H1 (cell line): Measurements from ENCODE around the gene SNRK.

Source experiments
- BRCA1 ChIP-seq: IDR thresholded peaks from 2 replicates; pipeline ENCODE4 v1.6.1; 2012; ENCODE audit warnings: low read depth, low read length, improper control_type of control experiment
- CEBPB ChIP-seq: IDR thresholded peaks from 2 replicates; pipeline ENCODE4 v1.6.1; 2012; ENCODE audit warnings: low read depth, low read length
- CHD1 ChIP-seq: IDR thresholded peaks from 2 replicates; pipeline ENCODE4 v1.6.1; 2012; ENCODE audit warnings: low read depth, low read length, improper control_type of control experiment
- CTCF ChIP-seq, 3 experiments: IDR thresholded peaks; 1 replicate in 2 of 3; 2 replicates in 1 of 3; pipeline versions ENCODE4 v1.5.1 to v1.6.1; 2011; ENCODE audit warnings: low read length in 3 of 3, mild to moderate bottlenecking in 3 of 3, inconsistent platforms in 2 of 3, low read depth in 1 of 3, moderate library complexity in 1 of 3; ENCODE audit not compliant: insufficient read depth in 1 of 3; ENCODE audit errors: control extremely low read depth in 1 of 3
- FOSL1 ChIP-seq: IDR thresholded peaks from 2 replicates; pipeline ENCODE4 v1.6.1; 2011; ENCODE audit warnings: mild to moderate bottlenecking, low read depth, low read length, moderate library complexity; ENCODE audit not compliant: insufficient read depth
- KDM1A ChIP-seq: fragments of 200-600, 300-600 bp; sonication (generic); IDR thresholded peaks from 2 replicates; pipeline ENCODE4 v1.7.1; 2016; ENCODE audit warnings: mild to moderate bottlenecking, low read length, borderline replicate concordance
- KDM5A ChIP-seq: fragments of 200-600 bp; IDR thresholded peaks from 2 replicates; pipeline ENCODE4 v1.7.1; 2012; ENCODE audit warnings: mild to moderate bottlenecking, low read length, inconsistent platforms, mixed read lengths
- MAX ChIP-seq: IDR thresholded peaks from 2 replicates; pipeline ENCODE4 v1.6.1; 2012; ENCODE audit warnings: inconsistent platforms
- POLR2A ChIP-seq, 2 experiments: IDR thresholded peaks; 1 replicate in 1 of 2; 2 replicates in 1 of 2; pipeline ENCODE4 v1.6.1; 2011; ENCODE audit warnings: low read depth in 2 of 2, low read length in 2 of 2, mild to moderate bottlenecking in 2 of 2; ENCODE audit errors: control extremely low read depth in 1 of 2
- RBBP5 ChIP-seq: IDR thresholded peaks from 2 replicates; pipeline ENCODE4 v1.7.1; 2012; ENCODE audit warnings: low read depth, mild to moderate bottlenecking, inconsistent platforms, low read length, moderate library complexity, borderline replicate concordance
- SIN3A ChIP-seq, 2 experiments: IDR thresholded peaks in 1 of 2; conservative IDR thresholded peaks in 1 of 2; 2 replicates each; pipeline ENCODE4 v1.6.1; 2011 to 2012; ENCODE audit warnings: low read length in 2 of 2, improper control_type of control experiment in 1 of 2, low read depth in 1 of 2, mild to moderate bottlenecking in 1 of 2
- TAF1 ChIP-seq: IDR thresholded peaks from 2 replicates; pipeline ENCODE4 v1.6.1; 2011; ENCODE audit warnings: mild to moderate bottlenecking, low read depth, low read length
- TCF12 ChIP-seq: IDR thresholded peaks from 2 replicates; pipeline ENCODE4 v1.6.1; 2011; ENCODE audit warnings: low read depth, mild to moderate bottlenecking, low read length

GRCh38 chr3:43289401-43289800, 3.1 kb downstream of the SNRK start:
- no peak for TF ChIP-seq MAX
- no peak for TF ChIP-seq TCF12
- no peak for TF ChIP-seq CHD1
- no peak for TF ChIP-seq CTCF (IDR thresholded peaks at IDR 0.05; ENCODE audit: control extremely low read depth in 1 of 3, insufficient read depth in 1 of 3, low read depth in 1 of 3, low read length in 3 of 3)
- no peak for TF ChIP-seq POLR2A (IDR thresholded peaks at IDR 0.05; ENCODE audit: control extremely low read depth in 1 of 2, low read depth in 2 of 2, low read length in 2 of 2)
- TF ChIP-seq TAF1, result no peak
- TF ChIP-seq FOSL1, result no peak
- TF ChIP-seq BRCA1, result no peak
- TF ChIP-seq KDM1A, result no peak
- no peak for TF ChIP-seq SIN3A (conservative IDR thresholded peaks at IDR 0.05 in 1 of 2, IDR thresholded peaks at IDR 0.05 in 1 of 2; ENCODE audit: low read depth in 1 of 2, low read length in 2 of 2)
- no peak for TF ChIP-seq RBBP5
- no peak for TF ChIP-seq KDM5A
- no peak for TF ChIP-seq CEBPB
